ENCODE results near the gene WDR18.

The WDR18 gene

DNA sequence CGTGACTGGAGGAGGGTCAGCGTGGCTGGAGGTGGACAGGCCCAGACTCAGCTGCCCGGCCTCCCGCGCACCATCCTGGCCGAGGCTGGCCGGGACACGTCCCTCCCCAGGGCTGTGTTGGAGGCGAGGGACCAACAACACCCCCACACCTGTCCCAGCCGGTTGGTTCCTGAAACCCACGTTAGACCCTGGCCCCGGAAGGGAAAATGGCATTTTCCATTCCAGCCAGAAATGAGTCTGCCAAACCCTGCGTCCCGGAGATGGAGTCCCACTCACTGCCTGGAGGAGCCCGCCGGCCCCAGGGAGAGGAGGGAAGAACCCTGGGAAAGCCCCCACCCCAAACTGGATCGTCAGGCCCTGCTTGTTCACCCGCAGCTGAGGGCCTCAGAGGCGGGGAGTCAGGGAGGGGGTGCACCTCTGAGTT is 4.8 kb upstream of the WDR18 start:
- peak overlapping the region; percentile 5 for H3K9ac ChIP-seq (ENCODE audit: low read length)
- peaks cover 22 to 32% of the 10 kb centered on the region in 2 experiments for H3K4me1 ChIP-seq (ENCODE audit: control insufficient read depth in 1 of 2, insufficient read depth in 2 of 2, low read length in 2 of 2)
- H3K79me2 ChIP-seq (ENCODE audit: control insufficient read depth, insufficient read depth, low read length, poor library complexity) = peaks cover 12% of the 10 kb centered on the region
- peak overlapping the region; percentile 62 for H3K18ac ChIP-seq (ENCODE audit: low read length)
- H3K79me1 ChIP-seq (ENCODE audit: low read length) = peaks cover 26% of the 10 kb centered on the region
- peak; percentile 75 to 76 for DNase-seq
- peaks cover 15 to 21% of the 10 kb centered on the region in 2 experiments for H3K36me3 ChIP-seq (ENCODE audit: control insufficient read depth in 1 of 2, insufficient read depth in 2 of 2, low read length in 2 of 2)
- WGBS (ENCODE audit: extremely low coverage, insufficient coverage, insufficient read length) = no CpG with 5 or more reads among the region's 19 CpGs
- H2AK5ac ChIP-seq (ENCODE audit: low read length) = peak overlapping the region; percentile 98
- H2BK12ac ChIP-seq (ENCODE audit: low read length) = peak overlapping the region; percentile 34
- H4K12ac ChIP-seq (ENCODE audit: low read depth, low read length) = peak overlapping the region; percentile 57
- H4K91ac ChIP-seq (ENCODE audit: low read depth, low read length) = peak overlapping the region; percentile 96
- peak overlapping the region; percentile 62 for H2BK120ac ChIP-seq (ENCODE audit: insufficient read depth, low read length, poor library complexity)
- H3K27ac ChIP-seq (ENCODE audit: low read depth, low read length) = peak overlapping the region; percentile 96
- no peak overlapping the region for H2AFZ ChIP-seq (ENCODE audit: insufficient read depth, low read length, poor library complexity)
- H3K4me3 ChIP-seq (ENCODE audit: low read depth, low read length) = peak overlapping the region; percentile 8
- peak overlapping the region; percentile 55 for H4K8ac ChIP-seq (ENCODE audit: low read depth, low read length)
- H2BK5ac ChIP-seq (ENCODE audit: low read depth, low read length, poor library complexity) = peak overlapping the region; percentile 70
- H3K4ac ChIP-seq (ENCODE audit: low read depth, low read length) = peak overlapping the region; percentile 35
- no peaks in the 10 kb centered on the region for H3K27me3 ChIP-seq (ENCODE audit: insufficient read depth, low read length)
- peak overlapping the region; percentile 37 for H3K4me2 ChIP-seq (ENCODE audit: low read length)
- H3K23ac ChIP-seq (ENCODE audit: low read length) = no peak overlapping the region
- no peaks in the 10 kb centered on the region for H3K9me3 ChIP-seq (ENCODE audit: insufficient read depth, low read depth, low read length)
- H3K14ac ChIP-seq (ENCODE audit: low read length) = peak overlapping the region; percentile 97

DNA sequence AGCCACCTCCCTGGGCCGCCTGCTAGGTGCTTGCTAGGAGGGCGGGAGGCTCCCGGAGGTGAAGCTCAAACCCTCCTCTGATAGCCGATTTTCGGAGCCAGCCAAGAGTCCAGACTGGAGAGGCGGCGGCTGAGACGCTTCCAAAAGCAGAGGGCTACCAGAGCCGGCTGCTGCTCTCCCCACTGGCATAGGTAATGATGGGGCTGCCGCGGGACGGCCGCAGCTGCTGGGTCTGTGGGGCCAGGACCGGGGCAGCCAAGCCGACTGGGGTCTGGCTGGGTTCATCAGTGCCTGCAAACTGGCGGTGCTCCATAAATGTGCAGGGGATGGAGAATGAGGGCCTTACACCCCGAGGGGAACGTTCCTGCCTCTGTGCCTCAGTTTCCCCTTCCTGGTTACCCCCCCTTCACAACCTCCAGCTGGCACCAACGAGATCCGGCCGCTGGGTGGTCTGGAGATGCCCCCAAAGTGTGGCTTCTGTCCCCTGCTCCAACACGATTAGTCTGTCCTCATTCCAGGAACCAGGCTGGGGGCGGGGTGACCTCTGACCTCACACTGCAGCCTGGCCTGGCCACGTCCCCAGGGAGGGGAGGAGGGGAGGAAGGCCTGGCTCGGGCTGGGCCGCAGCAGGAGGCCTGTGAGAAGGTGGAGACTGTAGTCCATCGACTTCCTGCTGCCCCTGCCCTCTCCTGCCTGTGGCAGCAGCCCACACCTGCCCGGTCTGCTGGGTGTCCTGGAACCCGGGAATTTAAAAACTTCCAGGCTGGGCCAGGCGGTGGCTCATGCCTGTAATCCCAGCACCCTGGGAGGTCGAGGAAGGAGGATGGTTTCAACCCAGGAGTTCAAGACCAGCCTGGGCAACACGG is 3.8 kb upstream of the WDR18 start:
- Histone ChIP-seq H3K23ac (ENCODE audit: low read length) (no peak overlapping the region), H2BK120ac (ENCODE audit: insufficient read depth, low read length, poor library complexity) (peak overlapping the region; percentile 88), H3K27me3 (ENCODE audit: insufficient read depth, low read length) (no peaks in the 10 kb centered on the region), H3K4me3 (ENCODE audit: low read depth, low read length) (no peak overlapping the region), H2AFZ (ENCODE audit: insufficient read depth, low read length, poor library complexity) (peak overlapping the region; percentile 69), H2AK5ac (ENCODE audit: low read length) (peak overlapping the region; percentile 95), H3K18ac (ENCODE audit: low read length) (peak overlapping the region; percentile 81), H3K79me1 (ENCODE audit: low read length) (peaks cover 26% of the 10 kb centered on the region), H3K36me3 (ENCODE audit: control insufficient read depth in 1 of 2, insufficient read depth in 2 of 2, low read length in 2 of 2) (peaks cover 8 to 11% of the 10 kb centered on the region in 2 experiments), H3K4ac (ENCODE audit: low read depth, low read length) (peak overlapping the region; percentile 91), H2BK5ac (ENCODE audit: low read depth, low read length, poor library complexity) (peak overlapping the region; percentile 95), H3K27ac (ENCODE audit: low read depth, low read length) (peak overlapping the region; percentile 98), H2BK12ac (ENCODE audit: low read length) (peak overlapping the region; percentile 90), H3K14ac (ENCODE audit: low read length) (peak overlapping the region; percentile 92), H4K91ac (ENCODE audit: low read depth, low read length) (peak overlapping the region; percentile 95), H4K12ac (ENCODE audit: low read depth, low read length) (peak overlapping the region; percentile 54), H3K4me2 (ENCODE audit: low read length) (peak overlapping the region; percentile 48), H3K4me1 (ENCODE audit: control insufficient read depth in 1 of 2, insufficient read depth in 2 of 2, low read length in 2 of 2) (peaks cover 21 to 27% of the 10 kb centered on the region in 2 experiments), H3K9ac (ENCODE audit: low read length) (peak overlapping the region; percentile 35), H3K79me2 (ENCODE audit: control insufficient read depth, insufficient read depth, low read length, poor library complexity) (peaks cover 14% of the 10 kb centered on the region), H4K8ac (ENCODE audit: low read depth, low read length) (peak overlapping the region; percentile 86), H3K9me3 (ENCODE audit: insufficient read depth, low read depth, low read length) (no peaks in the 10 kb centered on the region)
- WGBS (ENCODE audit: extremely low coverage, insufficient coverage, insufficient read length) = no CpG with 5 or more reads among the region's 32 CpGs
- peak; percentile 86 to 87 for DNase-seq

DNA sequence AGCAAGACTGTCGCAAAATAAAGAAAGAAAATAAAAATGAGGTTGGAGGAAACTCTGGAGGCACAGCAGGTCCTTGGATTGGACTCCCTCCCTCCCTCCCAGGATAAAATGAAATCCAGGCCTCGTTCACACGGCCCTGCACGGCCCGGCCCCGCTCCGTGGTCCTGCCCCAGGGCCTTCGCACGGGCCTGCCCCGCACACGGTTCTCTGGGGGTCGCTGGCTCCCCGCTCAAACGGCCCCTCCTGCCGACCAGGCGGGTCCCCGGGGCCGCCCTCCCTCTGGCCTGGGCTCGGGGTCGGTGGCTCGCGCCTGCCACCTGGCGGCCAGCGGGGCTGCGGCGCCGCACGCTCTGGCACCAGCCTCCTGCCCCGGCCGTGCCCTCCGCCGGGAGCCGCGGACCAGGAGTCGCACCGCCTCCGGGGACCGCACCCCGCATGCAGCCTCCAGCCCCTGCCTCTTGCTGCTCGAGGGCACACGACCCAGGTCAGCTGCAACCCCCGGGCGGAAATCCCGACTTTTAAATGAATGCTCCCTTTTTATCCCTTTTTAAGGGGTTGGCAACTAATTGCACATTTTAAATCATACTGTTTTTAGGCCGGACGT is 1.5 kb upstream of the WDR18 start:
- H3K4me3 ChIP-seq (ENCODE audit: low read depth, low read length) = no peak overlapping the region
- peak overlapping the region; percentile 92 for H2BK12ac ChIP-seq (ENCODE audit: low read length)
- H2BK120ac ChIP-seq (ENCODE audit: insufficient read depth, low read length, poor library complexity) = peak overlapping the region; percentile 95

DNA sequence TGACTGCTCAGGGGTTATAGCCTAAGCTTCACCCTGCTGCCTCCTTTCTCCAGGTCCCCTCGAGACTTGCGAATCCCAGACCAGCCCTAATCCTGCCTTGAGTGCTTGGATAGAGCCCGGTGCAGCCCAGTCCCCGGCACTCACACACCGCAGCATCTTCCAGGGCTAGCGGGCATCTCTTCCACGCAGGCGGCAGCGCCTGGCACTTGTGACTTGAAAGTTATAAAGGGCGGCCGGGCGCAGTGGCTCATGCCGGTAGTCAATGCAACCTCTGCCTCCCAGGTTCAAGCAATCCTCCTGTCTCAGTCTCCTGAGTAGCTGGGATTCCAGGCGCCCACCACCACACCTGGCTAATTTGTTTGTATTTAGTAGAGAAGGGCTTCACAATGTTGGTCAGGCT is 1.9 kb downstream of the WDR18 start:
- Histone ChIP-seq H3K18ac (ENCODE audit: low read length) (no peak overlapping the region), H2AK5ac (ENCODE audit: low read length) (no peak overlapping the region), H3K9me3 (ENCODE audit: insufficient read depth, low read depth, low read length) (peaks cover 1% of the 10 kb centered on the region), H3K27ac (ENCODE audit: low read depth, low read length) (no peak overlapping the region), H4K12ac (ENCODE audit: low read depth, low read length) (no peak overlapping the region), H3K27me3 (ENCODE audit: insufficient read depth, low read length) (no peaks in the 10 kb centered on the region), H3K9ac (ENCODE audit: low read length) (no peak overlapping the region), H2BK5ac (ENCODE audit: low read depth, low read length, poor library complexity) (no peak overlapping the region), H3K4me2 (ENCODE audit: low read length) (no peak overlapping the region), H3K79me1 (ENCODE audit: low read length) (peaks cover 12% of the 10 kb centered on the region), H3K4ac (ENCODE audit: low read depth, low read length) (no peak overlapping the region), H3K23ac (ENCODE audit: low read length) (no peak overlapping the region), H3K4me3 (ENCODE audit: low read depth, low read length) (no peak overlapping the region), H3K14ac (ENCODE audit: low read length) (no peak overlapping the region), H3K4me1 (ENCODE audit: control insufficient read depth in 1 of 2, insufficient read depth in 2 of 2, low read length in 2 of 2) (peaks cover 4 to 7% of the 10 kb centered on the region in 2 experiments), H2BK12ac (ENCODE audit: low read length) (no peak overlapping the region), H4K8ac (ENCODE audit: low read depth, low read length) (no peak overlapping the region), H2BK120ac (ENCODE audit: insufficient read depth, low read length, poor library complexity) (no peak overlapping the region), H3K79me2 (ENCODE audit: control insufficient read depth, insufficient read depth, low read length, poor library complexity) (peaks cover 3% of the 10 kb centered on the region), H3K36me3 (ENCODE audit: control insufficient read depth in 1 of 2, insufficient read depth in 2 of 2, low read length in 2 of 2) (peaks cover 46 to 50% of the 10 kb centered on the region in 2 experiments), H2AFZ (ENCODE audit: insufficient read depth, low read length, poor library complexity) (no peak overlapping the region), H4K91ac (ENCODE audit: low read depth, low read length) (no peak overlapping the region)
- no peak for DNase-seq
- WGBS (ENCODE audit: extremely low coverage, insufficient coverage, insufficient read length) = no CpG with 5 or more reads among the region's 14 CpGs

More for the DNA sequence above, 1.5 kb upstream of the WDR18 start:
- H2AFZ ChIP-seq (ENCODE audit: insufficient read depth, low read length, poor library complexity) = no peak overlapping the region
- H3K27me3 ChIP-seq (ENCODE audit: insufficient read depth, low read length) = no peaks in the 10 kb centered on the region
- WGBS (ENCODE audit: extremely low coverage, insufficient coverage, insufficient read length) = no CpG with 5 or more reads among the region's 46 CpGs
- no peak overlapping the region for H3K9ac ChIP-seq (ENCODE audit: low read length)
- peaks cover 1% of the 10 kb centered on the region for H3K9me3 ChIP-seq (ENCODE audit: insufficient read depth, low read depth, low read length)
- H3K23ac ChIP-seq (ENCODE audit: low read length) = no peak overlapping the region
- peak overlapping the region; percentile 75 for H2BK5ac ChIP-seq (ENCODE audit: low read depth, low read length, poor library complexity)
- H3K4me2 ChIP-seq (ENCODE audit: low read length) = peak overlapping the region; percentile 66
- H3K4ac ChIP-seq (ENCODE audit: low read depth, low read length) = no peak overlapping the region
- peaks cover 20 to 21% of the 10 kb centered on the region in 2 experiments for H3K4me1 ChIP-seq (ENCODE audit: control insufficient read depth in 1 of 2, insufficient read depth in 2 of 2, low read length in 2 of 2)
- H2AK5ac ChIP-seq (ENCODE audit: low read length) = no peak overlapping the region
- peaks cover 14% of the 10 kb centered on the region for H3K79me2 ChIP-seq (ENCODE audit: control insufficient read depth, insufficient read depth, low read length, poor library complexity)
- H4K8ac ChIP-seq (ENCODE audit: low read depth, low read length) = peak overlapping the region; percentile 84
- H3K27ac ChIP-seq (ENCODE audit: low read depth, low read length) = no peak overlapping the region
- peak overlapping the region; percentile 87 for H4K12ac ChIP-seq (ENCODE audit: low read depth, low read length)
- H3K36me3 ChIP-seq (ENCODE audit: control insufficient read depth in 1 of 2, insufficient read depth in 2 of 2, low read length in 2 of 2) = peaks cover 20 to 21% of the 10 kb centered on the region in 2 experiments
- no peak overlapping the region for H3K14ac ChIP-seq (ENCODE audit: low read length)
- H4K91ac ChIP-seq (ENCODE audit: low read depth, low read length) = peak overlapping the region; percentile 90
- peaks cover 26% of the 10 kb centered on the region for H3K79me1 ChIP-seq (ENCODE audit: low read length)
- DNase-seq = peak; percentile 62 to 80
- peak overlapping the region; percentile 56 for H3K18ac ChIP-seq (ENCODE audit: low read length)
